Measurements from ENCODE around the gene SLC5A12. TPM values are rescaled to one million over a fixed set of nuclear protein-coding genes. Genes with fewer than 3 reads are reported as not detected.

The SLC5A12 gene
- polyA plus RNA-seq, 1 donor from 2014 or later = not detected

GRCh38 chr11:26717771-26718170 lies 4.1 kb downstream of the SLC5A12 start:
- no peaks in the 10 kb centered on the region for H3F3A ChIP-seq (ENCODE audit: insufficient read depth, low read length, poor library complexity, severe bottlenecking)
- no peaks in the 10 kb centered on the region for H3K27me3 ChIP-seq (ENCODE audit: insufficient read depth, low read depth, low read length)
- H3K4me2 ChIP-seq (ENCODE audit: low read length) = no peak overlapping the region
- no peaks in the 10 kb centered on the region for H4K20me1 ChIP-seq (ENCODE audit: insufficient read depth)
- H3K9ac ChIP-seq (ENCODE audit: low read length) = no peak overlapping the region
- no peaks in the 10 kb centered on the region for H3K9me3 ChIP-seq (ENCODE audit: low read length)
- no peaks in the 10 kb centered on the region for H3K79me2 ChIP-seq (replicated peaks; ENCODE audit: insufficient read depth, low read length)
- H2AFZ ChIP-seq (ENCODE audit: low read depth, low read length) = no peak overlapping the region
- H3K9me2 ChIP-seq (ENCODE audit: insufficient read depth, low read length) = no peaks in the 10 kb centered on the region
- H3K27ac ChIP-seq (ENCODE audit: low read length) = no peak overlapping the region
- TF ChIP-seq POLR2AphosphoS5 (IDR thresholded peaks at IDR 0.05) = no peak
- TF ChIP-seq REST (IDR thresholded peaks at IDR 0.05; ENCODE audit: borderline replicate concordance) = no peak
- TF ChIP-seq MXI1 (conservative IDR thresholded peaks at IDR 0.05; ENCODE audit: poor library complexity, severe bottlenecking) = no peak
- TF ChIP-seq, protein P1, sequence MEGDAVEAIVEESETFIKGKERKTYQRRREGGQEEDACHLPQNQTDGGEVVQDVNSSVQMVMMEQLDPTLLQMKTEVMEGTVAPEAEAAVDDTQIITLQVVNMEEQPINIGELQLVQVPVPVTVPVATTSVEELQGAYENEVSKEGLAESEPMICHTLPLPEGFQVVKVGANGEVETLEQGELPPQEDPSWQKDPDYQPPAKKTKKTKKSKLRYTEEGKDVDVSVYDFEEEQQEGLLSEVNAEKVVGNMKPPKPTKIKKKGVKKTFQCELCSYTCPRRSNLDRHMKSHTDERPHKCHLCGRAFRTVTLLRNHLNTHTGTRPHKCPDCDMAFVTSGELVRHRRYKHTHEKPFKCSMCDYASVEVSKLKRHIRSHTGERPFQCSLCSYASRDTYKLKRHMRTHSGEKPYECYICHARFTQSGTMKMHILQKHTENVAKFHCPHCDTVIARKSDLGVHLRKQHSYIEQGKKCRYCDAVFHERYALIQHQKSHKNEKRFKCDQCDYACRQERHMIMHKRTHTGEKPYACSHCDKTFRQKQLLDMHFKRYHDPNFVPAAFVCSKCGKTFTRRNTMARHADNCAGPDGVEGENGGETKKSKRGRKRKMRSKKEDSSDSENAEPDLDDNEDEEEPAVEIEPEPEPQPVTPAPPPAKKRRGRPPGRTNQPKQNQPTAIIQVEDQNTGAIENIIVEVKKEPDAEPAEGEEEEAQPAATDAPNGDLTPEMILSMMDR (IDR thresholded peaks at IDR 0.05; ENCODE audit: poor library complexity, severe bottlenecking) = no peak
- TF ChIP-seq EP300 (conservative IDR thresholded peaks at IDR 0.05; ENCODE audit: poor library complexity, severe bottlenecking) = no peak
- no peak for TF ChIP-seq RAD21 (conservative IDR thresholded peaks at IDR 0.05)
- no peak for TF ChIP-seq TAF1 (IDR thresholded peaks at IDR 0.05; ENCODE audit: low read depth)
- no peak for TF ChIP-seq EZH2 (IDR thresholded peaks at IDR 0.05; ENCODE audit: borderline replicate concordance, insufficient read depth, low read length, poor library complexity, severe bottlenecking)
- no peak for TF ChIP-seq SMC3 (conservative IDR thresholded peaks at IDR 0.05; ENCODE audit: poor library complexity)
- no peaks in the 10 kb centered on the region for H3K36me3 ChIP-seq (ENCODE audit: insufficient read depth, low read length)
- H3K4me3 ChIP-seq (ENCODE audit: low read length) = no peak overlapping the region

- no peak overlapping the region for H3K4me2 ChIP-seq (ENCODE audit: low read length)
- H3K4me3 ChIP-seq (ENCODE audit: low read length) = no peak overlapping the region
- no peak overlapping the region for H3K27ac ChIP-seq (ENCODE audit: low read length)
- H3F3A ChIP-seq (ENCODE audit: insufficient read depth, low read length, poor library complexity, severe bottlenecking) = no peaks in the 10 kb centered on the region
- no peak overlapping the region for H2AFZ ChIP-seq (ENCODE audit: low read depth, low read length)
- H3K9ac ChIP-seq (ENCODE audit: low read length) = no peak overlapping the region
- no peaks in the 10 kb centered on the region for H3K27me3 ChIP-seq (ENCODE audit: insufficient read depth, low read depth, low read length)
- TF ChIP-seq MXI1 (conservative IDR thresholded peaks at IDR 0.05; ENCODE audit: poor library complexity, severe bottlenecking) (no peak), TAF1 (IDR thresholded peaks at IDR 0.05; ENCODE audit: low read depth) (no peak), EP300 (conservative IDR thresholded peaks at IDR 0.05; ENCODE audit: poor library complexity, severe bottlenecking) (no peak), EZH2 (IDR thresholded peaks at IDR 0.05; ENCODE audit: borderline replicate concordance, insufficient read depth, low read length, poor library complexity, severe bottlenecking) (no peak), REST (IDR thresholded peaks at IDR 0.05; ENCODE audit: borderline replicate concordance) (no peak), SMC3 (conservative IDR thresholded peaks at IDR 0.05; ENCODE audit: poor library complexity) (no peak), RAD21 (conservative IDR thresholded peaks at IDR 0.05) (no peak)
- TF ChIP-seq, protein P1 (IDR thresholded peaks at IDR 0.05; ENCODE audit: poor library complexity, severe bottlenecking) = no peak
- no peaks in the 10 kb centered on the region for H4K20me1 ChIP-seq (ENCODE audit: insufficient read depth)
- no peaks in the 10 kb centered on the region for H3K79me2 ChIP-seq (replicated peaks; ENCODE audit: insufficient read depth, low read length)
- H3K9me2 ChIP-seq (ENCODE audit: insufficient read depth, low read length) = no peaks in the 10 kb centered on the region
- no peaks in the 10 kb centered on the region for H3K9me3 ChIP-seq (ENCODE audit: low read length)
- H3K36me3 ChIP-seq (ENCODE audit: insufficient read depth, low read length) = no peaks in the 10 kb centered on the region
These were observed 6.7 kb downstream of the SLC5A12 start for GRCh38 chr11:26715133-26715532.

All from neural cell (in vitro differentiated cells).